H9 (cell line): ENCODE measurements around the gene ATP8A1. TPM values are rescaled to one million over a fixed set of nuclear protein-coding genes. Genes with fewer than 3 reads are reported as not detected.

Experiments
- DNase-seq: peaks from one replicate; pipeline ENCODE4 v3.0.0-alpha.2; 2017
- H2AFZ ChIP-seq: one replicate; pipeline ENCODE4 v1.6.1; 2013; ENCODE audit warnings: mild to moderate bottlenecking, low read length, control low read depth, moderate library complexity
- H2AK5ac ChIP-seq: 2 replicates; pipeline ENCODE4 v1.6.1; 2013; ENCODE audit warnings: low read length, control low read depth, mixed read lengths; ENCODE audit not compliant: insufficient read length
- H2BK120ac ChIP-seq: one replicate; pipeline ENCODE4 v1.6.1; 2013; ENCODE audit warnings: low read depth, mild to moderate bottlenecking, low read length, control low read depth, inconsistent platforms; ENCODE audit not compliant: poor library complexity, severe bottlenecking
- H2BK12ac ChIP-seq: 2 replicates; pipeline ENCODE4 v1.6.1; 2013; ENCODE audit warnings: low read length, control low read depth, mixed read lengths, low read depth; ENCODE audit not compliant: insufficient read length
- H2BK15ac ChIP-seq: 2 replicates; pipeline ENCODE4 v1.6.1; 2013; ENCODE audit warnings: low read depth, low read length, control low read depth
- H2BK20ac ChIP-seq: one replicate; pipeline ENCODE4 v1.6.1; 2013; ENCODE audit warnings: low read depth, mild to moderate bottlenecking, low read length, control low read depth, inconsistent platforms; ENCODE audit not compliant: poor library complexity, severe bottlenecking
- H2BK5ac ChIP-seq: 2 replicates; pipeline ENCODE4 v1.6.1; 2013; ENCODE audit warnings: low read length, control low read depth, mixed read lengths; ENCODE audit not compliant: insufficient read length
- H3K14ac ChIP-seq: 2 replicates; pipeline ENCODE4 v1.6.1; 2013; ENCODE audit warnings: low read length, control low read depth; ENCODE audit not compliant: insufficient read depth
- H3K18ac ChIP-seq: 2 replicates; pipeline ENCODE4 v1.6.1; 2013; ENCODE audit warnings: low read depth, mild to moderate bottlenecking, mixed read lengths, low read length, control low read depth; ENCODE audit not compliant: insufficient read length
- H3K23ac ChIP-seq: 2 replicates; pipeline ENCODE4 v1.6.1; 2013; ENCODE audit warnings: low read length, control low read depth, mixed read lengths, low read depth; ENCODE audit not compliant: insufficient read length
- H3K23me2 ChIP-seq: 2 replicates; pipeline ENCODE4 v1.6.1; 2013; ENCODE audit warnings: low read depth, mild to moderate bottlenecking, mixed read lengths, low read length, control low read depth; ENCODE audit not compliant: insufficient read length, poor library complexity, severe bottlenecking
- H3K27ac ChIP-seq: 2 replicates; pipeline ENCODE4 v1.5.1; 2013; ENCODE audit warnings: low read length, control low read depth, mixed read lengths, low read depth; ENCODE audit not compliant: insufficient read length
- H3K27me3 ChIP-seq: 2 replicates; pipeline ENCODE4 v1.6.1; 2013; ENCODE audit warnings: low read length, control low read depth, inconsistent platforms; ENCODE audit not compliant: insufficient read depth
- H3K4ac ChIP-seq: 2 replicates; pipeline ENCODE4 v1.6.1; 2013; ENCODE audit warnings: low read depth, mild to moderate bottlenecking, control low read depth, inconsistent platforms, low read length, moderate library complexity
- H3K4me1 ChIP-seq: 2 replicates; pipeline ENCODE4 v1.6.1; 2013; ENCODE audit warnings: low read length, control low read depth, inconsistent platforms; ENCODE audit not compliant: insufficient read depth
- H3K4me2 ChIP-seq: 2 replicates; pipeline ENCODE4 v1.6.1; 2013; ENCODE audit warnings: low read length, control low read depth, mixed read lengths; ENCODE audit not compliant: insufficient read length, insufficient read depth
- H3K56ac ChIP-seq: 2 replicates; pipeline ENCODE4 v1.6.1; 2013; ENCODE audit warnings: low read depth, mild to moderate bottlenecking, mixed read lengths, low read length, control low read depth; ENCODE audit not compliant: insufficient read length
- H3K79me1 ChIP-seq: 2 replicates; pipeline ENCODE4 v1.6.1; 2013; ENCODE audit warnings: low read depth, mild to moderate bottlenecking, moderate library complexity, low read length, control low read depth, inconsistent platforms; ENCODE audit not compliant: insufficient read depth, poor library complexity, severe bottlenecking
- H3K79me2 ChIP-seq: 2 replicates; pipeline ENCODE4 v1.6.1; 2013; ENCODE audit warnings: low read length, control low read depth, inconsistent platforms; ENCODE audit not compliant: insufficient read depth
- H3K9ac ChIP-seq: 2 replicates; pipeline ENCODE4 v1.6.1; 2013; ENCODE audit warnings: low read length, control low read depth, mixed read lengths; ENCODE audit not compliant: insufficient read length; ENCODE audit errors: extremely low read depth
- H3K9me3 ChIP-seq: one replicate; pipeline ENCODE4 v1.6.1; 2013; ENCODE audit warnings: low read depth, low read length, inconsistent platforms; ENCODE audit not compliant: control insufficient read depth
- H3T11ph ChIP-seq: one replicate; pipeline ENCODE4 v1.6.1; 2013; ENCODE audit warnings: mild to moderate bottlenecking, low read length, control low read depth, inconsistent platforms
- H4K20me1 ChIP-seq: one replicate; pipeline ENCODE4 v1.6.1; 2013; ENCODE audit not compliant: control insufficient read depth, insufficient read length, insufficient read depth
- H4K5ac ChIP-seq: 2 replicates; pipeline ENCODE4 v1.6.1; 2013; ENCODE audit warnings: low read depth, mild to moderate bottlenecking, mixed read lengths, low read length, control low read depth; ENCODE audit not compliant: insufficient read length
- H4K8ac ChIP-seq: replicated peaks from 2 replicates; pipeline ENCODE4 v1.6.1; 2013; ENCODE audit warnings: low read length, control low read depth, mixed read lengths, low read depth; ENCODE audit not compliant: insufficient read length
- H4K91ac ChIP-seq: 2 replicates; pipeline ENCODE4 v1.6.1; 2013; ENCODE audit warnings: low read depth, mild to moderate bottlenecking, moderate library complexity, mixed read lengths, low read length, control low read depth; ENCODE audit not compliant: insufficient read length
- H3K27ac Mint-ChIP-seq, 3 experiments: 2 replicates in 2 of 3; 3 replicates in 1 of 3; pipeline ENCODE4 v1.8.0; 2020 to 2021; ENCODE audit warnings: mixed read lengths in 3 of 3, mild to moderate bottlenecking in 1 of 3, moderate library complexity in 1 of 3
- H3K27me3 Mint-ChIP-seq: 2 replicates; pipeline ENCODE4 v1.8.0; 2021; ENCODE audit warnings: low read depth, mild to moderate bottlenecking, moderate library complexity, mixed read lengths
- H3K36me3 Mint-ChIP-seq, 3 experiments: 2 replicates in 2 of 3; 3 replicates in 1 of 3; pipeline ENCODE4 v1.8.0; 2020 to 2021; ENCODE audit warnings: low read depth in 3 of 3, mixed read lengths in 3 of 3; ENCODE audit not compliant: insufficient read depth in 1 of 3
- H3K4me1 Mint-ChIP-seq, 2 experiments: 2 replicates each; pipeline ENCODE4 v1.8.0; 2020; ENCODE audit warnings: mixed read lengths in 2 of 2
- H3K4me3 Mint-ChIP-seq, 2 experiments: 2 replicates in 1 of 2; 3 replicates in 1 of 2; pipeline ENCODE4 v1.8.0; 2020 to 2021; ENCODE audit warnings: mild to moderate bottlenecking in 2 of 2, mixed read lengths in 2 of 2, moderate library complexity in 1 of 2
- H3K9me3 Mint-ChIP-seq, 2 experiments: 2 replicates in 1 of 2; 3 replicates in 1 of 2; pipeline ENCODE4 v1.8.0; 2020; ENCODE audit warnings: mild to moderate bottlenecking in 2 of 2, mixed read lengths in 2 of 2, moderate library complexity in 1 of 2
- WGBS: extraction: QIAGEN DNeasy Blood & Tissue Kit; methylation state at CpG from one replicate; pipeline ENCODE4 v1.1.7; 2013; ENCODE audit warnings: missing lambda C conversion rate, low lambda C conversion rate, mixed read lengths; ENCODE audit not compliant: insufficient read length; ENCODE audit errors: extremely low coverage; 5-methylcytosine and 5-hydroxymethylcytosine counted together
- total RNA-seq: library from RNA; stranded (reverse); gene quantifications from 2 replicates; pipeline ENCODE4 v1.2.1, GENCODE V29; 2021
- TF ChIP-seq, protein P1 (sequence below): fragments of 200-600 bp; sonication (generic); conservative IDR thresholded peaks from 3 replicates; pipeline ENCODE4 v1.8.0; 2021; ENCODE audit warnings: antibody characterized with exemption, mild to moderate bottlenecking

The ATP8A1 gene
- total RNA-seq, 1 experiment from 2014 or later: 5.1 TPM

DNA sequence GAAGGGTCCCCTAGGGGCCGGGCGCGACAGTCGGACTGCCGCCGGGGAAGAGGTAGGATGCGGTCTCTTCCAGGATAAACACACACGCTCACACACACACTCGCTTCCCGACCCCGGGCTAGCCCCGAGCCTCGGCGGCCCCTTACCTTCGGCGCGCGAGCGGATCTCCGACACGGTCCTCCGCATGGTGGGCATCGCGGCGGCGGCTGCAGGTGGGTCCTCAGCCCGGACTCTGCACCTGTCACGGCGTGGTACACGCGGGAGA lies 294 bp downstream of the ATP8A1 start:
- Histone ChIP-seq H3K79me2 (no peaks in the 10 kb centered on the region), H4K5ac (no peak overlapping the region), H4K20me1 (no peaks in the 10 kb centered on the region), H3K4me2 (peak overlapping the region; percentile 71), H3K9me3 (no peaks in the 10 kb centered on the region), H3K9ac (no peak overlapping the region), H2BK20ac (no peak overlapping the region), H2BK120ac (no peak overlapping the region), H4K8ac (no peak overlapping the region), H3K79me1 (no peaks in the 10 kb centered on the region), H3K27ac (no peak overlapping the region), H3T11ph (no peak overlapping the region), H2BK12ac (no peak overlapping the region), H3K4ac (no peak overlapping the region), H3K23me2 (peaks cover 10% of the 10 kb centered on the region), H2AK5ac (no peak overlapping the region), H3K27me3 (no peaks in the 10 kb centered on the region), H3K18ac (no peak overlapping the region), H4K91ac (no peak overlapping the region), H3K4me1 (no peaks in the 10 kb centered on the region), H2BK15ac (no peak overlapping the region), H2AFZ (no peak overlapping the region), H3K56ac (no peak overlapping the region), H2BK5ac (no peak overlapping the region), H3K23ac (no peak overlapping the region), H3K14ac (peak overlapping the region; percentile 24; the same call in 1 of the 2 replicates)
- Mint-ChIP-seq H3K36me3 (peaks cover under 1 to 16% (median 14%) of the 10 kb centered on the region in 3 experiments; a peak in 6 of 7 replicates), H3K4me3 (peak overlapping the region; percentile 82 to 96), H3K27me3 (peaks cover 17% of the 10 kb centered on the region), H3K4me1 (peaks cover 20 to 40% of the 10 kb centered on the region in 2 experiments), H3K9me3 (peaks cover 0 to 12% of the 10 kb centered on the region in 2 experiments; a peak in 4 of 5 replicates), H3K27ac (no peak overlapping the region)
- WGBS: no CpG with 5 or more reads among the region's 31 CpGs
- DNase-seq: no peak
- TF ChIP-seq, protein P1, sequence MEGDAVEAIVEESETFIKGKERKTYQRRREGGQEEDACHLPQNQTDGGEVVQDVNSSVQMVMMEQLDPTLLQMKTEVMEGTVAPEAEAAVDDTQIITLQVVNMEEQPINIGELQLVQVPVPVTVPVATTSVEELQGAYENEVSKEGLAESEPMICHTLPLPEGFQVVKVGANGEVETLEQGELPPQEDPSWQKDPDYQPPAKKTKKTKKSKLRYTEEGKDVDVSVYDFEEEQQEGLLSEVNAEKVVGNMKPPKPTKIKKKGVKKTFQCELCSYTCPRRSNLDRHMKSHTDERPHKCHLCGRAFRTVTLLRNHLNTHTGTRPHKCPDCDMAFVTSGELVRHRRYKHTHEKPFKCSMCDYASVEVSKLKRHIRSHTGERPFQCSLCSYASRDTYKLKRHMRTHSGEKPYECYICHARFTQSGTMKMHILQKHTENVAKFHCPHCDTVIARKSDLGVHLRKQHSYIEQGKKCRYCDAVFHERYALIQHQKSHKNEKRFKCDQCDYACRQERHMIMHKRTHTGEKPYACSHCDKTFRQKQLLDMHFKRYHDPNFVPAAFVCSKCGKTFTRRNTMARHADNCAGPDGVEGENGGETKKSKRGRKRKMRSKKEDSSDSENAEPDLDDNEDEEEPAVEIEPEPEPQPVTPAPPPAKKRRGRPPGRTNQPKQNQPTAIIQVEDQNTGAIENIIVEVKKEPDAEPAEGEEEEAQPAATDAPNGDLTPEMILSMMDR: no peak
